Trophoblast cell (in vitro differentiated cells and primary cell): ENCODE results near the gene TM9SF2.

Experiments used
- DNase-seq, 2 donors: peaks; one replicate each; pipeline ENCODE4 v3.0.0-alpha.2; 2016
- H2AFZ ChIP-seq: 2 replicates; pipeline ENCODE4 v1.6.1; 2013; ENCODE audit warnings: low read length, moderate library complexity, mild to moderate bottlenecking; ENCODE audit not compliant: insufficient read depth, poor library complexity
- H2AK5ac ChIP-seq: 2 replicates; pipeline ENCODE4 v1.6.1; 2013; ENCODE audit warnings: mild to moderate bottlenecking, low read length
- H2BK120ac ChIP-seq: 2 replicates; pipeline ENCODE4 v1.6.1; 2013; ENCODE audit warnings: low read length, mild to moderate bottlenecking, moderate library complexity; ENCODE audit not compliant: insufficient read depth, poor library complexity
- H2BK12ac ChIP-seq: 2 replicates; pipeline ENCODE4 v1.6.1; 2013; ENCODE audit warnings: mild to moderate bottlenecking, low read length, moderate library complexity
- H2BK5ac ChIP-seq: 2 replicates; pipeline ENCODE4 v1.6.1; 2013; ENCODE audit warnings: low read length, low read depth, moderate library complexity, mild to moderate bottlenecking; ENCODE audit not compliant: poor library complexity
- H3K14ac ChIP-seq: 2 replicates; pipeline ENCODE4 v1.6.1; 2013; ENCODE audit warnings: mild to moderate bottlenecking, low read length
- H3K18ac ChIP-seq: 2 replicates; pipeline ENCODE4 v1.6.1; 2013; ENCODE audit warnings: mild to moderate bottlenecking, low read length
- H3K23ac ChIP-seq: 2 replicates; pipeline ENCODE4 v1.6.1; 2013; ENCODE audit warnings: low read length
- H3K27ac ChIP-seq: 2 replicates; pipeline ENCODE4 v1.5.1; 2013; ENCODE audit warnings: low read depth, mild to moderate bottlenecking, inconsistent platforms, low read length, moderate library complexity
- H3K27me3 ChIP-seq: 2 replicates; pipeline ENCODE4 v1.6.1; 2013; ENCODE audit warnings: inconsistent platforms, mild to moderate bottlenecking, low read length, moderate library complexity; ENCODE audit not compliant: insufficient read depth
- H3K36me3 ChIP-seq, 2 experiments: 1 replicate in 1 of 2; 2 replicates in 1 of 2; pipeline ENCODE4 v1.6.1; 2013; ENCODE audit warnings: low read length in 2 of 2, mild to moderate bottlenecking in 2 of 2, moderate library complexity in 1 of 2; ENCODE audit not compliant: insufficient read depth in 2 of 2, control insufficient read depth in 1 of 2
- H3K4ac ChIP-seq: 2 replicates; pipeline ENCODE4 v1.6.1; 2013; ENCODE audit warnings: low read depth, mild to moderate bottlenecking, low read length, moderate library complexity
- H3K4me1 ChIP-seq, 2 experiments: 1 replicate in 1 of 2; 2 replicates in 1 of 2; pipeline ENCODE4 v1.6.1; 2013; ENCODE audit warnings: low read length in 2 of 2, mild to moderate bottlenecking in 2 of 2, moderate library complexity in 1 of 2; ENCODE audit not compliant: insufficient read depth in 2 of 2, control insufficient read depth in 1 of 2
- H3K4me2 ChIP-seq: 2 replicates; pipeline ENCODE4 v1.6.1; 2013; ENCODE audit warnings: inconsistent platforms, mild to moderate bottlenecking, low read length, moderate library complexity
- H3K4me3 ChIP-seq: 2 replicates; pipeline ENCODE4 v1.5.1; 2013; ENCODE audit warnings: mild to moderate bottlenecking, low read depth, low read length, inconsistent platforms
- H3K79me1 ChIP-seq: one replicate; pipeline ENCODE4 v1.6.1; 2013; ENCODE audit warnings: low read length
- H3K79me2 ChIP-seq: 2 replicates; pipeline ENCODE4 v1.6.1; 2013; ENCODE audit warnings: low read length, mild to moderate bottlenecking; ENCODE audit not compliant: control insufficient read depth, insufficient read depth, poor library complexity
- H3K9ac ChIP-seq: 2 replicates; pipeline ENCODE4 v1.6.1; 2013; ENCODE audit warnings: mild to moderate bottlenecking, low read length
- H3K9me3 ChIP-seq: 2 replicates; pipeline ENCODE4 v1.6.1; 2013; ENCODE audit warnings: low read depth, mild to moderate bottlenecking, control low read depth, inconsistent platforms, low read length; ENCODE audit not compliant: insufficient read depth
- H4K12ac ChIP-seq: 2 replicates; pipeline ENCODE4 v1.6.1; 2013; ENCODE audit warnings: low read depth, mild to moderate bottlenecking, low read length, moderate library complexity
- H4K8ac ChIP-seq: 2 replicates; pipeline ENCODE4 v1.6.1; 2013; ENCODE audit warnings: low read depth, mild to moderate bottlenecking, low read length, moderate library complexity
- H4K91ac ChIP-seq: one replicate; pipeline ENCODE4 v1.6.1; 2013; ENCODE audit warnings: low read depth, mild to moderate bottlenecking, low read length, moderate library complexity
- WGBS: extraction: QIAGEN DNeasy Blood & Tissue Kit; methylation state at CpG from one replicate; pipeline ENCODE4 v1.1.7; 2013; ENCODE audit warnings: missing lambda C conversion rate; ENCODE audit not compliant: insufficient read length, insufficient coverage; ENCODE audit errors: extremely low coverage; 5-methylcytosine and 5-hydroxymethylcytosine counted together

Gene TM9SF2

DNA sequence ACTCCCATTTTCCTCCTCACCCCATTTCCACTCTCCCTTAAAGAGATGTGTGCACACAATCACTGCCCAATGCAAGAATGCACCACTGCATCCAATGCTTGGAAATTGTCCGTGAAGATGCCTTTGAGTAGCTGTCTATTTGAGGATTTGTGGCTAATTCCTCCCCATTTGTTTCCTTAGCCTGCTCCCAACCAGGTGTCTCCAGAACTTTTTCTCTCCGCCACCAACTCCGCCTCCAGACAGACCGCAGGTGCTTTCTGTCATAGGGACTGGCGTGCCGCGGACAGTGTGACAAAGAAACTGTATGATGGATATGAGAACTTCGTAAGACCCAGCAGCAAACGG, 461 bp upstream of the TM9SF2 start:
- Histone ChIP-seq H2AFZ (peak overlapping the region; percentile 95), H4K12ac (peak overlapping the region; percentile 78), H3K79me1 (peaks cover 19% of the 10 kb centered on the region), H3K4me2 (peak overlapping the region; percentile 73), H3K4me3 (peak overlapping the region; percentile 82), H3K27ac (peak overlapping the region; percentile 70), H2BK12ac (no peak overlapping the region), H4K8ac (peak overlapping the region; percentile 82), H3K27me3 (no peaks in the 10 kb centered on the region), H3K4ac (no peak overlapping the region), H2BK120ac (no peak overlapping the region), H3K14ac (peak overlapping the region; percentile 51), H3K79me2 (peaks cover 13% of the 10 kb centered on the region), H3K4me1 (peaks cover 2 to 8% of the 10 kb centered on the region in 2 experiments), H3K36me3 (no peaks in the 10 kb centered on the region), H2BK5ac (no peak overlapping the region), H3K9ac (peak overlapping the region; percentile 88), H2AK5ac (no peak overlapping the region), H3K18ac (peak overlapping the region; percentile 62), H3K23ac (no peak overlapping the region), H3K9me3 (peaks cover 1% of the 10 kb centered on the region), H4K91ac (peak overlapping the region; percentile 71)
- DNase-seq = no peak
- WGBS = no CpG with 5 or more reads among the region's 9 CpGs

DNA sequence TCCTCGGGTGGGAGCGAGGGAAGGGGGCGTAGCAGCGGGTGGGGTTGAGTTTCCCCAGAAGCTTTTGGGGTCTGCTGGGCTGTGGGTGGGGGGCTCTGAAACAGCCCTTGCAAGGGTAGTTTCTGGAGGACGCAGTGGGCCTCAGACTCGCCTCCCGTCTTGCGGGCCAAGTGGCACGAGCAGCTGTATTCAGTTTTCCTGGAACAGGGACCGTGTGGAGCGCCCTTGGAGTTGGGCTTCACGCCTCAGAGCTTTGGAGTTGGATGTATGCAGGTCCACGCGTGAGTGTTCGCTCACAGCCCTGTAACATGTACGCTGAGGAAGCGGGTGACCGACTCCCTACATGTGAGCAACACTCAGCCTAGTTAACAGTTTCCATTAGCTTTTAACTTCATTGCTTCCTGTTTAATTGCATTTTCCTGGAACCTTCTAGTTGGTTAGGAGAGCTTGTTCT, 603 bp downstream of the TM9SF2 start:
- peak overlapping the region; percentile 70 for H2BK120ac ChIP-seq
- H3K27ac ChIP-seq = peak overlapping the region; percentile 76
- H3K9me3 ChIP-seq = peaks cover 1% of the 10 kb centered on the region
- H3K4ac ChIP-seq = peak overlapping the region; percentile 90
- H4K8ac ChIP-seq = peak overlapping the region; percentile 92
- no CpG with 5 or more reads among the region's 18 CpGs for WGBS
- H2BK12ac ChIP-seq = no peak overlapping the region
- H3K18ac ChIP-seq = peak overlapping the region; percentile 86
- H3K79me1 ChIP-seq = peaks cover 19% of the 10 kb centered on the region
- H2AFZ ChIP-seq = peak overlapping the region; percentile 98
- peak overlapping the region; percentile 96 for H3K14ac ChIP-seq
- peak overlapping the region; percentile 61 for H3K4me2 ChIP-seq
- H3K36me3 ChIP-seq = no peaks in the 10 kb centered on the region
- peaks cover 13% of the 10 kb centered on the region for H3K79me2 ChIP-seq
- H4K12ac ChIP-seq = peak overlapping the region; percentile 88
- peak overlapping the region; percentile 85 for H4K91ac ChIP-seq
- no peaks in the 10 kb centered on the region for H3K27me3 ChIP-seq
- H2BK5ac ChIP-seq = peak overlapping the region; percentile 88
- peak overlapping the region; percentile 96 for H3K4me3 ChIP-seq
- peak in 1 of 2 donors; percentile 40 for DNase-seq
- H3K9ac ChIP-seq = peak overlapping the region; percentile 78
- peak overlapping the region; percentile 50 for H2AK5ac ChIP-seq
- no peak overlapping the region for H3K23ac ChIP-seq
- H3K4me1 ChIP-seq = peaks cover 2 to 8% of the 10 kb centered on the region in 2 experiments

DNA sequence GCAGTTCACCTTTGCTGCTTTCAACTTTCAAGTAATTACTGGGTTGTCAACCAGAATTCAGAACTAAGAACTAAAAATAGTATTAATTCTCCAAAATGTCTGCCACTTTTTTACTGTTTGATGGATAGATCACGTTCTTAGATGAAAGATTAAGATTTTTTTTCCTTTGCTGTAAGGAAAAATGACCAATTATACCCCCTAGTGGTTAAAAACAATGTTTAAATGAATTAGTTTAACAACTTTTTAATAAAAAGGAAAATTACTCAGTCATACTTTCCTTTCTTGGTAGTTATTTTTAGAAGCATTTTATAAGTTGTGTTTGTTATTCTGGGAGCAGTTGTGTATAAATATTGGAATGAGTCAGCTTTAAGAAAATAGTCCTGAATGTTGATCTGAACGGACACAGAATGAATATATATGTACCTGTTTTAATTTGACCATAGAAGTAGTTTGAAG, 4.6 kb downstream of the TM9SF2 start:
- no peaks in the 10 kb centered on the region for H3K27me3 ChIP-seq
- no peak overlapping the region for H3K4me3 ChIP-seq
- H4K8ac ChIP-seq = no peak overlapping the region
- H3K79me2 ChIP-seq = peaks cover 13% of the 10 kb centered on the region
- no peak overlapping the region for H3K4me2 ChIP-seq
- H3K27ac ChIP-seq = no peak overlapping the region
- no peak overlapping the region for H3K14ac ChIP-seq
- no peak overlapping the region for H3K18ac ChIP-seq
- peak in 1 of 2 donors; percentile 55 for DNase-seq
- no peak overlapping the region for H3K4ac ChIP-seq
- H3K23ac ChIP-seq = no peak overlapping the region
- no peak overlapping the region for H3K9ac ChIP-seq
- no CpG with 5 or more reads among the region's 2 CpGs for WGBS
- no peaks in the 10 kb centered on the region for H3K4me1 ChIP-seq
- no peak overlapping the region for H2BK120ac ChIP-seq
- no peak overlapping the region for H4K12ac ChIP-seq
- H4K91ac ChIP-seq = no peak overlapping the region
- no peak overlapping the region for H2AK5ac ChIP-seq
- no peak overlapping the region for H2BK12ac ChIP-seq
- peaks cover 9% of the 10 kb centered on the region for H3K9me3 ChIP-seq
- peaks cover 9% of the 10 kb centered on the region for H3K79me1 ChIP-seq
- H2AFZ ChIP-seq = no peak overlapping the region
- no peak overlapping the region for H2BK5ac ChIP-seq
- H3K36me3 ChIP-seq = peaks cover 10 to 11% of the 10 kb centered on the region in 2 experiments

DNA sequence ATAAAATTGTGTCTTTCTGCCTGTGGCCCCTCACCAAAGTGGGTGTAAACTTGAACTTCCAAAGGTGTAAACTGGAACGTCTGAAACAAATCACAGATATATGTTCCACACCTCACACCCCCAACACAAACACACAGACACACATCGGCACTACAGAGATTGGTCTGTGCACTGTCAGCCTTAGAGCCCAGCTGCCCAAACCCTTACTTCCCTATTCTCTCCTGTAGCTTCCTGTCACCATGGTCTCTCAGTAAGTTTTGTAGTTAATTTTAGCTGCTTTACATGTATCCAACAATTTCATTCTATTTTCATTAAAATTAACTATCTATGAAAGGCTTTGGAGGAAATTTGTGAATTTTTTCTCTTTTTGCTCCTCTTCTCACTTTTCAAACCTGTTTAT, 5.4 kb downstream of the TM9SF2 start:
- H3K9me3 ChIP-seq = peaks cover 9% of the 10 kb centered on the region

More for the DNA sequence above, 5.4 kb downstream of the TM9SF2 start:
- Histone ChIP-seq H3K79me2 (peaks cover 10% of the 10 kb centered on the region), H3K14ac (no peak overlapping the region), H3K4ac (peak overlapping the region; percentile 18), H3K4me1 (no peaks in the 10 kb centered on the region), H3K4me2 (no peak overlapping the region), H3K9ac (no peak overlapping the region), H4K12ac (no peak overlapping the region), H4K8ac (no peak overlapping the region), H2BK5ac (no peak overlapping the region), H2BK12ac (no peak overlapping the region), H3K23ac (no peak overlapping the region), H2BK120ac (no peak overlapping the region), H3K4me3 (no peak overlapping the region), H3K79me1 (peaks cover 3% of the 10 kb centered on the region), H3K18ac (no peak overlapping the region), H4K91ac (no peak overlapping the region), H2AK5ac (no peak overlapping the region), H3K27me3 (no peaks in the 10 kb centered on the region), H3K27ac (no peak overlapping the region), H2AFZ (no peak overlapping the region), H3K36me3 (peaks cover 10 to 11% of the 10 kb centered on the region in 2 experiments)
- no peak for DNase-seq
- no CpG with 5 or more reads among the region's 2 CpGs for WGBS
